Tibial nerve (tissue), 4 donors: ENCODE data around the gene PRKG2. TPM values are rescaled to one million over a fixed set of nuclear protein-coding genes. Genes with fewer than 3 reads are reported as not detected.

Experiments
- DNase-seq, 2 donors: peaks; one replicate each; pipeline ENCODE4 v3.0.0-alpha.2; 2019; ENCODE audit warnings: low spot score in 2 of 2
- H3K27ac ChIP-seq, 4 donors: fragments of 200-600 bp; sonication (generic) in 3 of 4; one replicate each; pipeline ENCODE4 v1.5.1; 2017 to 2019; ENCODE audit warnings: mild to moderate bottlenecking in 1 of 4
- H3K27me3 ChIP-seq, 2 donors: fragments of 200-600 bp; sonication (generic) in 1 of 2; one replicate each; pipeline versions ENCODE4 v1.5.1 to v1.6.0; 2017 to 2019
- H3K36me3 ChIP-seq, 3 donors: fragments of 200-600 bp; sonication (generic); one replicate each; pipeline ENCODE4 v1.5.1; 2018 to 2019
- H3K4me1 ChIP-seq, 4 donors: fragments of 200-600 bp; sonication (generic) in 3 of 4; one replicate each; pipeline ENCODE4 v1.5.1; 2017 to 2019
- H3K4me3 ChIP-seq, 4 donors: fragments of 200-600 bp; sonication (generic) in 3 of 4; one replicate each; pipeline ENCODE4 v1.5.1; 2017 to 2019; ENCODE audit warnings: mild to moderate bottlenecking in 1 of 4, moderate library complexity in 1 of 4
- H3K9me3 ChIP-seq, 4 donors: fragments of 200-600 bp; sonication (generic) in 3 of 4; one replicate each; pipeline ENCODE4 v1.5.1; 2017 to 2019
- EP300 ChIP-seq, 2 donors: sonication (generic); formaldehyde crosslinking; IDR thresholded peaks; one replicate each; pipeline ENCODE4 v1.6.1; 2017; ENCODE audit warnings: antibody characterized with exemption in 2 of 2, mild to moderate bottlenecking in 1 of 2
- POLR2A ChIP-seq, 2 donors: fragments of 450-650 bp; IDR thresholded peaks; one replicate each; pipeline ENCODE4 v1.6.1; 2017; ENCODE audit warnings: antibody characterized with exemption in 2 of 2, mild to moderate bottlenecking in 2 of 2, moderate library complexity in 2 of 2
- WGBS, 2 donors: methylation state at CpG; one replicate each; pipeline ENCODE4 v1.1.5; 2018; 5-methylcytosine and 5-hydroxymethylcytosine counted together
- total RNA-seq, 4 donors: library from RNA; depleted of rRNA; stranded (reverse); fragments of >200 nt; gene quantifications; one replicate each; pipeline ENCODE4 v1.1.0, GENCODE V29; 2016
- TF ChIP-seq, protein P1 (sequence below), 5 experiments: fragments of 200-600 bp in 3 of 5; fragments of 450-650 bp in 2 of 5; sonication (generic) in 3 of 5; IDR thresholded peaks; one replicate each; pipeline ENCODE4 v1.5.1; 2016 to 2019; ENCODE audit warnings: antibody characterized with exemption in 5 of 5, mild to moderate bottlenecking in 3 of 5, moderate library complexity in 2 of 5

PRKG2 gene
- total RNA-seq, 4 donors from 2014 or later, result 0.30 to 4.4 (median 2.4) TPM

DNA sequence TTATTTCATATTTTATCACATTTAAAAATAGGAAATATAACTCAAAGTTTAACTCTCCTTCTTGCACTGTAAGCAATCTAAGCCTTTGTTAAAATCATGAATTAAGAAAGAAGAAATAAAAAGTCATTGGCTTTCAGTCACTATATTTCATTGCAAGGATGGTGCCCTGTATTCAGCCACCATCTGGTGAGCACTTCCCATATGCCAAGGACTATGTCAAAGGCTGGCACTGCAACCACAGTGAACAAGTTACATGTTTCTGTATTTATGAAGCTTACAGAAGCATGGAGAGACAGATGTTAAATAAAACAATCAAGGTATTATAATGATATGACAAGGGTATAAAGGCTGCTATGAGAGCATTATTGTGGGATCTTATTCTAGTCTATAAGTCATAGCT, 68.6 kb downstream of the PRKG2 start:
- no peak for DNase-seq
- Histone ChIP-seq H3K9me3 (no peaks in the 10 kb centered on the region), H3K27me3 (no peaks in the 10 kb centered on the region), H3K4me3 (no peak overlapping the region), H3K27ac (no peak overlapping the region), H3K36me3 (no peaks in the 10 kb centered on the region), H3K4me1 (no peaks in the 10 kb centered on the region)
- TF ChIP-seq, protein P1, sequence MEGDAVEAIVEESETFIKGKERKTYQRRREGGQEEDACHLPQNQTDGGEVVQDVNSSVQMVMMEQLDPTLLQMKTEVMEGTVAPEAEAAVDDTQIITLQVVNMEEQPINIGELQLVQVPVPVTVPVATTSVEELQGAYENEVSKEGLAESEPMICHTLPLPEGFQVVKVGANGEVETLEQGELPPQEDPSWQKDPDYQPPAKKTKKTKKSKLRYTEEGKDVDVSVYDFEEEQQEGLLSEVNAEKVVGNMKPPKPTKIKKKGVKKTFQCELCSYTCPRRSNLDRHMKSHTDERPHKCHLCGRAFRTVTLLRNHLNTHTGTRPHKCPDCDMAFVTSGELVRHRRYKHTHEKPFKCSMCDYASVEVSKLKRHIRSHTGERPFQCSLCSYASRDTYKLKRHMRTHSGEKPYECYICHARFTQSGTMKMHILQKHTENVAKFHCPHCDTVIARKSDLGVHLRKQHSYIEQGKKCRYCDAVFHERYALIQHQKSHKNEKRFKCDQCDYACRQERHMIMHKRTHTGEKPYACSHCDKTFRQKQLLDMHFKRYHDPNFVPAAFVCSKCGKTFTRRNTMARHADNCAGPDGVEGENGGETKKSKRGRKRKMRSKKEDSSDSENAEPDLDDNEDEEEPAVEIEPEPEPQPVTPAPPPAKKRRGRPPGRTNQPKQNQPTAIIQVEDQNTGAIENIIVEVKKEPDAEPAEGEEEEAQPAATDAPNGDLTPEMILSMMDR (IDR thresholded peaks at IDR 0.05), result no peak
- TF ChIP-seq EP300 (IDR thresholded peaks at IDR 0.05) (no peak), POLR2A (IDR thresholded peaks at IDR 0.05) (no peak)

DNA sequence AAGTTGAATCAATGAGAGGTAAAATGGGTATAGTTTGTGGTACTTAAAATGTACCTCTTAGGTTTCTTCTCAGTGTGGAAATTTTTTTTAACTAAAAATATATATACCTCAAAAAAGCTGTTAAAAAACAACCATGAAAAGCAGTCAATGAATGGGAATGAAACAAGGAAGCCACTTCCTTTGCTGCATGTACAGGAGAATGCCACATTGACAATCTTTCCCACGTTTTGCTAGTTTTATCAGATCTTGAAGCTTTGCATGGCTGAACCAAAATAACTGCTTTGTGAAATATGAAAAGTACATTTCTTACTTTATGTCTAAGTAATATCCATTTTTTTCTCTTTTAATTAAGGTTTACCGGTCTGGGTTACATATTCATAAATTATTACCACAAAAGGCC, 71.8 kb downstream of the PRKG2 start:
- no peaks in the 10 kb centered on the region for H3K27me3 ChIP-seq
- 68 to 77% methylated on average over 2 of the region's 2 CpGs for WGBS, 2 donors
- no peaks in the 10 kb centered on the region for H3K36me3 ChIP-seq
- H3K27ac ChIP-seq, result no peak overlapping the region
- no peaks in the 10 kb centered on the region for H3K4me1 ChIP-seq
- DNase-seq, result no peak
- TF ChIP-seq, protein P1 (IDR thresholded peaks at IDR 0.05), result no peak
- no peak for TF ChIP-seq EP300 (IDR thresholded peaks at IDR 0.05)
- no peak for TF ChIP-seq POLR2A (IDR thresholded peaks at IDR 0.05)
- no peak overlapping the region for H3K4me3 ChIP-seq
- H3K9me3 ChIP-seq, result no peaks in the 10 kb centered on the region

DNA sequence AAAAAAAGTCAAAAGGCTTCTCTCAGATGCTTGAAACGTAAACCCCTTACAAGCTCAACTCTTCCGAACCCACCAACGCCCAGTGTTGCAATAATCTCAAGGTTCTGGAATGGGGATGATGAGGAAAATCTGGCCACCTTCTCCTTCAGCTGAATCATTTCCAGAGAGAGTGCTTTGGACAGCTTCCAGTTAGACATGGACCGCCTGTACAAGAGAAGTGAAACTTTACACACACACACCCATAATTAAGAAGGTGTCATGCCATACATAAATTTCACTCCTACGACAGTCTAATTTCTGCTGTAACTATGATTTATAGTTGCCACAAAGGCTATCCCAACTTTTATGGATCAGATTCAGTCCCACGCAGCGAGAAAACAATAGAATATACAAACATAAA, 72.3 kb downstream of the PRKG2 start:
- H3K4me1 ChIP-seq, result no peaks in the 10 kb centered on the region
- H3K27ac ChIP-seq, result no peak overlapping the region
- TF ChIP-seq EP300 (IDR thresholded peaks at IDR 0.05) (no peak), POLR2A (IDR thresholded peaks at IDR 0.05) (no peak)
- TF ChIP-seq, protein P1 (IDR thresholded peaks at IDR 0.05), result no peak
- H3K27me3 ChIP-seq, result no peaks in the 10 kb centered on the region
- no peak overlapping the region for H3K4me3 ChIP-seq
- 54 to 65% methylated on average over 7 of the region's 7 CpGs for WGBS, 2 donors
- H3K9me3 ChIP-seq, result no peaks in the 10 kb centered on the region
- no peaks in the 10 kb centered on the region for H3K36me3 ChIP-seq
- DNase-seq, result peak in 1 of 2 donors; percentile 25

DNA sequence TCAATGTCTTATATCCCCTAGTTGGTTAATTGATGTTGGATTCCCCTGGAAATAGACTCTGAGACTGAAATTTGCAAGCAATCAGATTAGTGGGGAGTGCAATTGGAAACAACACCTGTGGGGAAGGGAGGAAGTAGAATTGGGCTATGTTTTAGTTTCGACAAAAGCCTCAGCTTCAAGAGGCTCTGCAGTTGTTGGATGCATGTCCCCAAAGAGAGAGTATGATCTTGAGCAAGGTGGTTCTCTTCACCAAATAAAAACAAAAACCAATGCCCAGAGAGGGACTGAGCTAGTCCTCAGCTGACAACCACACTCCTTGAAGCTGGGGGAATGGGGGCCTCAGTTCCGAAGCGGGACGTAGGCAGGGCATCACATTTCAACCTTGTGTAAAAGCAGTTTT, 77.1 kb downstream of the PRKG2 start:
- H3K27ac ChIP-seq, result no peak overlapping the region

DNA sequence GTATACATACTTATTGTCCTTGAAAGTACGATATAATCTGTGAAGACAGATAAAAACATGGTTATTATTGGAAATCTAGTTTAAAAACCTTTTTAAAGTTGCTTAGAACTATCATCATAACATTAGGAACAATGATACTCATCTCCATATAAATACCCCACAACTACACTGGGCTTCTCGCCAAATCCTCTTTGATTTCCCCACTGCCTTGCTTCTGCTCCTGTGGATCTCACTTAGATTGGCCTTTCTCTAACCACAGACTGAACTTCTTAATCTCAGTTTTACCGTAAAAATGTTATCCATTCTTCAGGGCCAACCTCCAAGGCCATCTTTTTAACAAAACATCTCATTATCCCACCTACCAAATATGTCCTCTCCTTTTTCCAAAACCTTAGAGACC, 77.6 kb downstream of the PRKG2 start:
- no peaks in the 10 kb centered on the region for H3K4me1 ChIP-seq
- no peaks in the 10 kb centered on the region for H3K36me3 ChIP-seq
- WGBS, 2 donors, result 69 to 72% methylated on average over 3 of the region's 3 CpGs
- no peaks in the 10 kb centered on the region for H3K9me3 ChIP-seq
- no peak overlapping the region for H3K4me3 ChIP-seq
- TF ChIP-seq, protein P1 (IDR thresholded peaks at IDR 0.05), result no peak
- no peak for TF ChIP-seq POLR2A (IDR thresholded peaks at IDR 0.05)
- no peak for TF ChIP-seq EP300 (IDR thresholded peaks at IDR 0.05)
- no peak for DNase-seq
- H3K27ac ChIP-seq, result no peak overlapping the region
- H3K27me3 ChIP-seq, result no peaks in the 10 kb centered on the region

More for the DNA sequence above, 77.1 kb downstream of the PRKG2 start:
- Histone ChIP-seq H3K4me3 (no peak overlapping the region), H3K9me3 (no peaks in the 10 kb centered on the region), H3K4me1 (no peaks in the 10 kb centered on the region), H3K27me3 (no peaks in the 10 kb centered on the region), H3K36me3 (no peaks in the 10 kb centered on the region)
- no peak for DNase-seq
- TF ChIP-seq, protein P1 (IDR thresholded peaks at IDR 0.05), result no peak
- 95 to 98% methylated on average over 4 of the region's 4 CpGs for WGBS, 2 donors
